ENCODE results near the gene ODAD2. TPM values are rescaled to one million over a fixed set of nuclear protein-coding genes. Genes with fewer than 3 reads are reported as not detected.

The ODAD2 gene
- total RNA-seq, 1 experiment from 2014 or later, result not detected

DNA sequence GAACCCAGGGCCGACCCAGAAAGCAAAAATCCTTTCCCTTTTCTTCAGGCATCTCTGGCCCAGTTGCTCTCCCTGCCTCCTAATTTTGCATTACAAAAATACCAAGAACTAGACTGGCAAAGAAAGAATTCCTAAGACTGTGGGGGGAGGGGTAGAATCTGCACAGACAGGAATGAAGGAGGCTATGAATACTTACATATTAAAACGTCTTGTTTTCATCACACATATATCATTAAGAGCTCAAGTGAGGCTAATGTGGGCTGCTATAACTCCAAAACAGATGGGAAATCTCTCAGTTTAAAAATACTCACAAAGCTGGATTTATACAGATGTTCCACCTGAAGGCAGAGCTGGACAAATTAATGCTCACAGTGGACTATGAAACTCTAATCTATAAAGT lies 224.0 kb downstream of the ODAD2 start:
- DNase-seq (ENCODE audit: low read depth, low spot score), result no peak
- POLR2A ChIA-PET, result no interaction called here
- in situ Hi-C loops (cut with HindIII; ENCODE audit: low pct_unique_long_range_greater_than_20kb, low sequenced_read_pairs), result no loop called here
- CTCF ChIA-PET, result no interaction called here
- no peaks in the 10 kb centered on the region for H3K36me3 ChIP-seq (ENCODE audit: control insufficient read depth, insufficient read depth, low read length)
- no peak overlapping the region for H3K27ac ChIP-seq (ENCODE audit: low read length)
- no TSS peak for BruUV-seq (replicated peaks)
- no peaks in the 10 kb centered on the region for H3K4me1 ChIP-seq (ENCODE audit: control insufficient read depth, insufficient read depth, low read length)
- no peaks in the 10 kb centered on the region for H3K27me3 ChIP-seq (ENCODE audit: control insufficient read depth, insufficient read depth, low read length)
- no peaks in the 10 kb centered on the region for H3K9me3 ChIP-seq (ENCODE audit: control insufficient read depth, insufficient read depth, low read depth, low read length)
- intact Hi-C loops (cut with micrococcal nuclease; ENCODE audit: unreplicated experiment), result no loop called here
- H3K4me3 ChIP-seq (ENCODE audit: low read depth in 2 of 2, low read length in 2 of 2), result no peak overlapping the region
- TF ChIP-seq SIN3A (IDR thresholded peaks at IDR 0.05; ENCODE audit: borderline replicate concordance, insufficient read depth, low read depth, low read length) (no peak), POLR2AphosphoS5 (IDR thresholded peaks at IDR 0.05; ENCODE audit: low read depth, low read length) (no peak)
- TF ChIP-seq, protein P1, sequence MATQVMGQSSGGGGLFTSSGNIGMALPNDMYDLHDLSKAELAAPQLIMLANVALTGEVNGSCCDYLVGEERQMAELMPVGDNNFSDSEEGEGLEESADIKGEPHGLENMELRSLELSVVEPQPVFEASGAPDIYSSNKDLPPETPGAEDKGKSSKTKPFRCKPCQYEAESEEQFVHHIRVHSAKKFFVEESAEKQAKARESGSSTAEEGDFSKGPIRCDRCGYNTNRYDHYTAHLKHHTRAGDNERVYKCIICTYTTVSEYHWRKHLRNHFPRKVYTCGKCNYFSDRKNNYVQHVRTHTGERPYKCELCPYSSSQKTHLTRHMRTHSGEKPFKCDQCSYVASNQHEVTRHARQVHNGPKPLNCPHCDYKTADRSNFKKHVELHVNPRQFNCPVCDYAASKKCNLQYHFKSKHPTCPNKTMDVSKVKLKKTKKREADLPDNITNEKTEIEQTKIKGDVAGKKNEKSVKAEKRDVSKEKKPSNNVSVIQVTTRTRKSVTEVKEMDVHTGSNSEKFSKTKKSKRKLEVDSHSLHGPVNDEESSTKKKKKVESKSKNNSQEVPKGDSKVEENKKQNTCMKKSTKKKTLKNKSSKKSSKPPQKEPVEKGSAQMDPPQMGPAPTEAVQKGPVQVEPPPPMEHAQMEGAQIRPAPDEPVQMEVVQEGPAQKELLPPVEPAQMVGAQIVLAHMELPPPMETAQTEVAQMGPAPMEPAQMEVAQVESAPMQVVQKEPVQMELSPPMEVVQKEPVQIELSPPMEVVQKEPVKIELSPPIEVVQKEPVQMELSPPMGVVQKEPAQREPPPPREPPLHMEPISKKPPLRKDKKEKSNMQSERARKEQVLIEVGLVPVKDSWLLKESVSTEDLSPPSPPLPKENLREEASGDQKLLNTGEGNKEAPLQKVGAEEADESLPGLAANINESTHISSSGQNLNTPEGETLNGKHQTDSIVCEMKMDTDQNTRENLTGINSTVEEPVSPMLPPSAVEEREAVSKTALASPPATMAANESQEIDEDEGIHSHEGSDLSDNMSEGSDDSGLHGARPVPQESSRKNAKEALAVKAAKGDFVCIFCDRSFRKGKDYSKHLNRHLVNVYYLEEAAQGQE (IDR thresholded peaks at IDR 0.05; ENCODE audit: insufficient read depth in 1 of 2, low read depth in 2 of 2, low read length in 1 of 2), result no peak
- TF ChIP-seq, protein P2, sequence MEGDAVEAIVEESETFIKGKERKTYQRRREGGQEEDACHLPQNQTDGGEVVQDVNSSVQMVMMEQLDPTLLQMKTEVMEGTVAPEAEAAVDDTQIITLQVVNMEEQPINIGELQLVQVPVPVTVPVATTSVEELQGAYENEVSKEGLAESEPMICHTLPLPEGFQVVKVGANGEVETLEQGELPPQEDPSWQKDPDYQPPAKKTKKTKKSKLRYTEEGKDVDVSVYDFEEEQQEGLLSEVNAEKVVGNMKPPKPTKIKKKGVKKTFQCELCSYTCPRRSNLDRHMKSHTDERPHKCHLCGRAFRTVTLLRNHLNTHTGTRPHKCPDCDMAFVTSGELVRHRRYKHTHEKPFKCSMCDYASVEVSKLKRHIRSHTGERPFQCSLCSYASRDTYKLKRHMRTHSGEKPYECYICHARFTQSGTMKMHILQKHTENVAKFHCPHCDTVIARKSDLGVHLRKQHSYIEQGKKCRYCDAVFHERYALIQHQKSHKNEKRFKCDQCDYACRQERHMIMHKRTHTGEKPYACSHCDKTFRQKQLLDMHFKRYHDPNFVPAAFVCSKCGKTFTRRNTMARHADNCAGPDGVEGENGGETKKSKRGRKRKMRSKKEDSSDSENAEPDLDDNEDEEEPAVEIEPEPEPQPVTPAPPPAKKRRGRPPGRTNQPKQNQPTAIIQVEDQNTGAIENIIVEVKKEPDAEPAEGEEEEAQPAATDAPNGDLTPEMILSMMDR (IDR thresholded peaks at IDR 0.05), result no peak
- ATAC-seq, result no peak

DNA sequence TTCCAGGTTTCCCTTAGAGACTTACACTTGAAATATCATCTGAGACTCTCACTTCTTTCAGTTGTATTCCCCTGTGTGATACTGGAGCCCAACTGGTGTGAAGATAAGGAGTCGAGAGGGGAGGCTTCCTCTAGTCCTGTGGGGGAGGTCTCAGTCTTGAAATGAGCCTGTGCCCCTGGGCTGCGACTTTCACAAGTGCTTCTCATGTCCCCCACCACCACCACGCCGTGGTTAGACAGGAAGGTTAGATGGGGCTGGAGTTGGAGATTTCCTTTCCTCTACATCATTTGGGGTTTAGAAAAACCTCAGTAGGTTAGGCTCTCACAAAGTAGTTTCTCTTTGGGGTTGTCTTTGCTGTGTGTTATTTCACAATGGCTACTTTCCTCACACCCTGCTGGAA lies 227.6 kb downstream of the ODAD2 start:
- ChIA-PET CTCF (no interaction called here), POLR2A (no interaction called here)
- BruUV-seq (replicated peaks), result no TSS peak
- TF ChIP-seq TCF7L2 (IDR thresholded peaks at IDR 0.05; ENCODE audit: low read depth, low read length) (no peak), SIN3A (IDR thresholded peaks at IDR 0.05; ENCODE audit: borderline replicate concordance, insufficient read depth, low read depth, low read length) (no peak), POLR2AphosphoS5 (IDR thresholded peaks at IDR 0.05; ENCODE audit: low read depth, low read length) (no peak)
- TF ChIP-seq, protein P2 (IDR thresholded peaks at IDR 0.05), result no peak
- TF ChIP-seq, protein P1 (IDR thresholded peaks at IDR 0.05; ENCODE audit: insufficient read depth in 1 of 2, low read depth in 2 of 2, low read length in 1 of 2), result no peak
- intact Hi-C loops (cut with micrococcal nuclease; ENCODE audit: unreplicated experiment) (no loop called here), in situ Hi-C loops (cut with HindIII; ENCODE audit: low pct_unique_long_range_greater_than_20kb, low sequenced_read_pairs) (no loop called here)
- DNase-seq (ENCODE audit: low read depth, low spot score) (no peak), ATAC-seq (no peak)
- Histone ChIP-seq H3K27me3 (ENCODE audit: control insufficient read depth, insufficient read depth, low read length) (no peaks in the 10 kb centered on the region), H3K4me3 (ENCODE audit: low read depth in 2 of 2, low read length in 2 of 2) (no peak overlapping the region), H3K36me3 (ENCODE audit: control insufficient read depth, insufficient read depth, low read length) (no peaks in the 10 kb centered on the region), H3K4me1 (ENCODE audit: control insufficient read depth, insufficient read depth, low read length) (no peaks in the 10 kb centered on the region), H3K9me3 (ENCODE audit: control insufficient read depth, insufficient read depth, low read depth, low read length) (no peaks in the 10 kb centered on the region), H3K27ac (ENCODE audit: low read length) (no peak overlapping the region)
